Activated CD8-positive, alpha-beta memory T cell treated with anti-CD3 and anti-CD28 coated beads for 1 hour (primary cell): ENCODE results near the gene HNRNPK.

ENCODE experiments used
- DNase-seq, 2 donors: peaks; one replicate each; pipeline ENCODE4 v3.0.0-alpha.2; 2020; ENCODE audit warnings: low read depth in 1 of 2; ENCODE audit errors: extremely low read depth in 1 of 2

HNRNPK gene

GRCh38 chr9:83935276-83935935 is 44.6 kb downstream of the HNRNPK start:
- no peak for DNase-seq

GRCh38 chr9:83934569-83935275 is 45.3 kb downstream of the HNRNPK start:
- no peak for DNase-seq

GRCh38 chr9:83933790-83934189 is 46.2 kb downstream of the HNRNPK start:
- no peak for DNase-seq

- no peak for DNase-seq
Observed at GRCh38 chr9:83932851-83933250, 47.2 kb downstream of the HNRNPK start.

GRCh38 chr9:83932011-83932410 is 48.0 kb downstream of the HNRNPK start:
- no peak for DNase-seq

GRCh38 chr9:83930881-83931280 is 49.1 kb downstream of the HNRNPK start:
- no peak for DNase-seq

GRCh38 chr9:83927591-83927990 is 52.4 kb downstream of the HNRNPK start:
- no peak for DNase-seq

- DNase-seq, result peak; percentile 79 to 96
Observed at GRCh38 chr9:83920927-83921707, 58.9 kb downstream of the HNRNPK start, which contains the start of gene KIF27. Gene KIF27 (minus strand): TSS chr9:83921432. CDS start chr9:83915591, 5,841 bp downstream.

- DNase-seq, result no peak
Observed at GRCh38 chr9:83920469-83920926, 59.5 kb downstream of the HNRNPK start.

GRCh38 chr9:83919111-83919510 is 60.9 kb downstream of the HNRNPK start:
- DNase-seq, result no peak
